HepG2 (cell line): ENCODE data around the gene UBAP1L. TPM values are rescaled to one million over a fixed set of nuclear protein-coding genes. Genes with fewer than 3 reads are reported as not detected.

Source experiments
- DMAP1 ChIP-seq: IDR thresholded peaks from 2 replicates; pipeline ENCODE4 v1.6.1; 2016
- HNF4A ChIP-seq: sonication (generic); formaldehyde crosslinking; IDR thresholded peaks from 2 replicates; pipeline ENCODE4 v1.4.0; 2020; ENCODE audit warnings: missing genetic modification reagents
- NFYC ChIP-seq: IDR thresholded peaks from 2 replicates; pipeline ENCODE4 v1.6.1; 2016; ENCODE audit warnings: missing genetic modification reagents, missing compliant biosample characterization
- RFXAP ChIP-seq: sonication (generic); formaldehyde crosslinking; IDR thresholded peaks from 2 replicates; pipeline ENCODE4 v1.4.0; 2020; ENCODE audit warnings: missing genetic modification reagents, borderline replicate concordance
- SRSF4 ChIP-seq: fragments of 200-400 bp; formaldehyde crosslinking; IDR thresholded peaks from one replicate; pipeline ENCODE4 v1.6.1; 2018; ENCODE audit warnings: mild to moderate bottlenecking, low read depth, low read length, moderate library complexity; ENCODE audit not compliant: poor library complexity, severe bottlenecking
- ZBTB8A ChIP-seq: sonication (generic); formaldehyde crosslinking; IDR thresholded peaks from 2 replicates; pipeline ENCODE4 v1.4.0; 2020; ENCODE audit warnings: mild to moderate bottlenecking, low read depth, missing genetic modification reagents, borderline replicate concordance
- ZNF20 ChIP-seq: sonication (generic); formaldehyde crosslinking; IDR thresholded peaks from 2 replicates; pipeline ENCODE4 v1.4.0; 2020; ENCODE audit warnings: mild to moderate bottlenecking, moderate library complexity, missing genetic modification reagents
- ZNF205 ChIP-seq: IDR thresholded peaks from 2 replicates; pipeline ENCODE4 v1.6.1; 2018; ENCODE audit warnings: missing biosample characterization, missing genetic modification reagents
- ZNF33B ChIP-seq: sonication (generic); formaldehyde crosslinking; IDR thresholded peaks from 2 replicates; pipeline ENCODE4 v1.5.1; 2020; ENCODE audit warnings: mild to moderate bottlenecking, missing genetic modification reagents
- ZNF367 ChIP-seq: sonication (generic); formaldehyde crosslinking; IDR thresholded peaks from 2 replicates; pipeline ENCODE4 v1.4.0; 2020; ENCODE audit warnings: missing genetic modification reagents, borderline replicate concordance
- ZNF547 ChIP-seq: sonication (generic); formaldehyde crosslinking; IDR thresholded peaks from 2 replicates; pipeline ENCODE4 v1.5.1; 2020; ENCODE audit warnings: mild to moderate bottlenecking, missing genetic modification reagents
- ZNF644 ChIP-seq: IDR thresholded peaks from 2 replicates; pipeline ENCODE4 v1.6.1; 2016; ENCODE audit warnings: low read depth
- ZNF670 ChIP-seq: sonication (generic); formaldehyde crosslinking; IDR thresholded peaks from 2 replicates; pipeline ENCODE4 v1.8.0; 2022; ENCODE audit warnings: mild to moderate bottlenecking, missing genetic modification reagents, borderline replicate concordance
- ZNF839 ChIP-seq: sonication (generic); formaldehyde crosslinking; IDR thresholded peaks from 2 replicates; pipeline ENCODE4 v1.4.0; 2020; ENCODE audit warnings: missing genetic modification reagents, mild to moderate bottlenecking, borderline replicate concordance
- polyA plus RNA-seq, 8 experiments: library from polyadenylated mRNA; depleted of rRNA in 3 of 8; stranded (reverse) in 7 of 8; unstranded in 1 of 8; fragments of >200 nt; fragmentation: Illumina TruSeq in 4 of 8; extraction: Trizol in 4 of 8; gene quantifications; 2 replicates each; pipeline versions ENCODE4 v1.2.1 to v1.2.3, GENCODE V29; 2011 to 2016; ENCODE audit warnings: low read depth in 4 of 8, missing spikeins in 1 of 8, mixed read lengths in 1 of 8; ENCODE audit not compliant: insufficient read depth in 1 of 8
- total RNA-seq, 5 experiments: library from RNA; depleted of rRNA; stranded (reverse); fragments of >200 nt; fragmentation: Illumina TruSeq; extraction: Trizol; gene quantifications; 2 replicates each; pipeline ENCODE4 v1.2.3, GENCODE V29; 2016; ENCODE audit warnings: low read depth in 1 of 5
- TF ChIP-seq, protein P1 (sequence below): sonication (generic); formaldehyde crosslinking; IDR thresholded peaks from 2 replicates; pipeline ENCODE4 v1.8.1; 2023; ENCODE audit warnings: mild to moderate bottlenecking, missing genetic modification reagents, borderline replicate concordance
- TF ChIP-seq, protein P2 (sequence below): sonication (generic); formaldehyde crosslinking; conservative IDR thresholded peaks from 2 replicates; pipeline ENCODE4 v1.4.0; 2020; ENCODE audit warnings: missing genetic modification reagents
- TF ChIP-seq, protein P3 (sequence below): sonication (generic); formaldehyde crosslinking; IDR thresholded peaks from 2 replicates; pipeline ENCODE4 v1.4.0; 2020; ENCODE audit warnings: missing genetic modification reagents, borderline replicate concordance
- TF ChIP-seq, protein P4 (sequence below): IDR thresholded peaks from 2 replicates; pipeline ENCODE4 v1.6.1; 2016; ENCODE audit warnings: control low read depth
- TF ChIP-seq, protein P5 (sequence below): sonication (generic); formaldehyde crosslinking; conservative IDR thresholded peaks from 2 replicates; pipeline ENCODE4 v1.5.0; 2020; ENCODE audit warnings: missing genetic modification reagents
- TF ChIP-seq, protein P6 (sequence below): sonication (generic); formaldehyde crosslinking; conservative IDR thresholded peaks from 2 replicates; pipeline ENCODE4 v1.4.0; 2020; ENCODE audit warnings: mild to moderate bottlenecking, missing genetic modification reagents, moderate library complexity

UBAP1L gene
- total and polyA plus RNA-seq, 2 of the 13 experiments (the other 11 are each of a cell fraction or from before 2014, with no cell fraction given), result 0.86 to 1.4 TPM

DNA sequence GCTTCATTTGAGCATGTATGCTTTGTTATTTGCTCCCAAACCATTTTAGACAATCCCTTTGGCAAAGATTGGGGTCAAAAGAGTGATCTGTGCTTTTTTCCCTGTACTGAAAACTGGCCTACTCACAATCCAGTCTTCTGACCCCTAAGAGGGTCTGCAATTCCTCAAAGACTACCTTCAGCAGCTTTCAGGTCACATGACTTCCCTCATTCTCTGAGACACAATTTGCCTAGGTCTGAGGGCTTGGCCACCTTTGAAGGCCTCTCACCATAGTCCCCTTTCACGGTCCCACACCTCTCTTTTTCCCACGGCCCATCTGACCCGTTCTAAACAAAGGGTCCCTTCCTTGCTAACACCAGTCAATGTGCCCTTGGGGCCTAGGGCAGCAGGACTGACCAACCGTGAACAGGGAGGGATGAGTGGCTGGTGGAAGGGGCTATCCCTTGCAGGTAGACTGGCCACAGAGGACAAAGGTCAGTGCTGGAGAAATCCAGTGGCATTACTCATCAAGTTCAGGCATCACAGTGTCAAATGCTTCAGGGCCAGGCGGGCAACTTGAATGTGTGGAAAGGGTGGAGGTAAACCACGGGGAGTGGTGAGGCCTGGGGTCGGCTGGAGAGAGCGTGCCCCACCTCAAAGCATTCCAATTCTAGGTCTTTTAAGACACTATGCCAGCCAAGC lies 58.0 kb downstream of the UBAP1L start (continued):
- TF ChIP-seq, protein P1, sequence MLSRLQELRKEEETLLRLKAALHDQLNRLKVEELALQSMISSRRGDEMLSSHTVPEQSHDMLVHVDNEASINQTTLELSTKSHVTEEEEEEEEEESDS (CRISPR knock-in tag), result no peak
- TF ChIP-seq DMAP1, result peak; percentile 34; the same call in 1 of the 2 replicates
- no peak for TF ChIP-seq ZBTB8A (CRISPR knock-in tag)
- TF ChIP-seq NFYC (CRISPR knock-in tag), result peak; percentile 74
- TF ChIP-seq, protein P2, sequence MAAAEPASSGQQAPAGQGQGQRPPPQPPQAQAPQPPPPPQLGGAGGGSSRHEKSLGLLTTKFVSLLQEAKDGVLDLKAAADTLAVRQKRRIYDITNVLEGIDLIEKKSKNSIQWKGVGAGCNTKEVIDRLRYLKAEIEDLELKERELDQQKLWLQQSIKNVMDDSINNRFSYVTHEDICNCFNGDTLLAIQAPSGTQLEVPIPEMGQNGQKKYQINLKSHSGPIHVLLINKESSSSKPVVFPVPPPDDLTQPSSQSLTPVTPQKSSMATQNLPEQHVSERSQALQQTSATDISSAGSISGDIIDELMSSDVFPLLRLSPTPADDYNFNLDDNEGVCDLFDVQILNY (CRISPR knock-in tag), result peak; percentile 61
- TF ChIP-seq, protein P3, sequence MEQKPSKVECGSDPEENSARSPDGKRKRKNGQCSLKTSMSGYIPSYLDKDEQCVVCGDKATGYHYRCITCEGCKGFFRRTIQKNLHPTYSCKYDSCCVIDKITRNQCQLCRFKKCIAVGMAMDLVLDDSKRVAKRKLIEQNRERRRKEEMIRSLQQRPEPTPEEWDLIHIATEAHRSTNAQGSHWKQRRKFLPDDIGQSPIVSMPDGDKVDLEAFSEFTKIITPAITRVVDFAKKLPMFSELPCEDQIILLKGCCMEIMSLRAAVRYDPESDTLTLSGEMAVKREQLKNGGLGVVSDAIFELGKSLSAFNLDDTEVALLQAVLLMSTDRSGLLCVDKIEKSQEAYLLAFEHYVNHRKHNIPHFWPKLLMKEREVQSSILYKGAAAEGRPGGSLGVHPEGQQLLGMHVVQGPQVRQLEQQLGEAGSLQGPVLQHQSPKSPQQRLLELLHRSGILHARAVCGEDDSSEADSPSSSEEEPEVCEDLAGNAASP (CRISPR knock-in tag), result peak; percentile 48; the same call in 1 of the 2 replicates
- peak; percentile 95 for TF ChIP-seq ZNF644 (CRISPR knock-in tag)
- TF ChIP-seq ZNF547, result no peak
- TF ChIP-seq ZNF839, result no peak
- TF ChIP-seq, protein P4, sequence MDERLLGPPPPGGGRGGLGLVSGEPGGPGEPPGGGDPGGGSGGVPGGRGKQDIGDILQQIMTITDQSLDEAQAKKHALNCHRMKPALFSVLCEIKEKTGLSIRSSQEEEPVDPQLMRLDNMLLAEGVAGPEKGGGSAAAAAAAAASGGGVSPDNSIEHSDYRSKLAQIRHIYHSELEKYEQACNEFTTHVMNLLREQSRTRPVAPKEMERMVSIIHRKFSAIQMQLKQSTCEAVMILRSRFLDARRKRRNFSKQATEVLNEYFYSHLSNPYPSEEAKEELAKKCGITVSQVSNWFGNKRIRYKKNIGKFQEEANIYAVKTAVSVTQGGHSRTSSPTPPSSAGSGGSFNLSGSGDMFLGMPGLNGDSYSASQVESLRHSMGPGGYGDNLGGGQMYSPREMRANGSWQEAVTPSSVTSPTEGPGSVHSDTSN (CRISPR knock-in tag), result peak; percentile 82
- TF ChIP-seq, protein P5, sequence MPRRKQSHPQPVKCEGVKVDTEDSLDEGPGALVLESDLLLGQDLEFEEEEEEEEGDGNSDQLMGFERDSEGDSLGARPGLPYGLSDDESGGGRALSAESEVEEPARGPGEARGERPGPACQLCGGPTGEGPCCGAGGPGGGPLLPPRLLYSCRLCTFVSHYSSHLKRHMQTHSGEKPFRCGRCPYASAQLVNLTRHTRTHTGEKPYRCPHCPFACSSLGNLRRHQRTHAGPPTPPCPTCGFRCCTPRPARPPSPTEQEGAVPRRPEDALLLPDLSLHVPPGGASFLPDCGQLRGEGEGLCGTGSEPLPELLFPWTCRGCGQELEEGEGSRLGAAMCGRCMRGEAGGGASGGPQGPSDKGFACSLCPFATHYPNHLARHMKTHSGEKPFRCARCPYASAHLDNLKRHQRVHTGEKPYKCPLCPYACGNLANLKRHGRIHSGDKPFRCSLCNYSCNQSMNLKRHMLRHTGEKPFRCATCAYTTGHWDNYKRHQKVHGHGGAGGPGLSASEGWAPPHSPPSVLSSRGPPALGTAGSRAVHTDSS (CRISPR knock-in tag), result no peak
- TF ChIP-seq, protein P6, sequence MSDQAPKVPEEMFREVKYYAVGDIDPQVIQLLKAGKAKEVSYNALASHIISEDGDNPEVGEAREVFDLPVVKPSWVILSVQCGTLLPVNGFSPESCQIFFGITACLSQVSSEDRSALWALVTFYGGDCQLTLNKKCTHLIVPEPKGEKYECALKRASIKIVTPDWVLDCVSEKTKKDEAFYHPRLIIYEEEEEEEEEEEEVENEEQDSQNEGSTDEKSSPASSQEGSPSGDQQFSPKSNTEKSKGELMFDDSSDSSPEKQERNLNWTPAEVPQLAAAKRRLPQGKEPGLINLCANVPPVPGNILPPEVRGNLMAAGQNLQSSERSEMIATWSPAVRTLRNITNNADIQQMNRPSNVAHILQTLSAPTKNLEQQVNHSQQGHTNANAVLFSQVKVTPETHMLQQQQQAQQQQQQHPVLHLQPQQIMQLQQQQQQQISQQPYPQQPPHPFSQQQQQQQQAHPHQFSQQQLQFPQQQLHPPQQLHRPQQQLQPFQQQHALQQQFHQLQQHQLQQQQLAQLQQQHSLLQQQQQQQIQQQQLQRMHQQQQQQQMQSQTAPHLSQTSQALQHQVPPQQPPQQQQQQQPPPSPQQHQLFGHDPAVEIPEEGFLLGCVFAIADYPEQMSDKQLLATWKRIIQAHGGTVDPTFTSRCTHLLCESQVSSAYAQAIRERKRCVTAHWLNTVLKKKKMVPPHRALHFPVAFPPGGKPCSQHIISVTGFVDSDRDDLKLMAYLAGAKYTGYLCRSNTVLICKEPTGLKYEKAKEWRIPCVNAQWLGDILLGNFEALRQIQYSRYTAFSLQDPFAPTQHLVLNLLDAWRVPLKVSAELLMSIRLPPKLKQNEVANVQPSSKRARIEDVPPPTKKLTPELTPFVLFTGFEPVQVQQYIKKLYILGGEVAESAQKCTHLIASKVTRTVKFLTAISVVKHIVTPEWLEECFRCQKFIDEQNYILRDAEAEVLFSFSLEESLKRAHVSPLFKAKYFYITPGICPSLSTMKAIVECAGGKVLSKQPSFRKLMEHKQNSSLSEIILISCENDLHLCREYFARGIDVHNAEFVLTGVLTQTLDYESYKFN, result peak; percentile 94
- TF ChIP-seq HNF4A (CRISPR knock-in tag), result peak; percentile 95
- no peak for TF ChIP-seq ZNF20
- TF ChIP-seq ZNF670 (CRISPR knock-in tag), result 0 out of 2 replicates have a peak, but pooled peaks have one; percentile 51
- no peak for TF ChIP-seq ZNF367 (CRISPR knock-in tag)
- TF ChIP-seq SRSF4, result no peak
- no peak for TF ChIP-seq ZNF205 (CRISPR knock-in tag)
- TF ChIP-seq ZNF33B (CRISPR knock-in tag), result no peak
- no peak for TF ChIP-seq RFXAP (CRISPR knock-in tag)
